ENCODE data around the gene APOBEC3C. TPM values are rescaled to one million over a fixed set of nuclear protein-coding genes. Genes with fewer than 3 reads are reported as not detected.

APOBEC3C gene
- polyA plus RNA-seq, 1 donor from 2014 or later: not detected

DNA sequence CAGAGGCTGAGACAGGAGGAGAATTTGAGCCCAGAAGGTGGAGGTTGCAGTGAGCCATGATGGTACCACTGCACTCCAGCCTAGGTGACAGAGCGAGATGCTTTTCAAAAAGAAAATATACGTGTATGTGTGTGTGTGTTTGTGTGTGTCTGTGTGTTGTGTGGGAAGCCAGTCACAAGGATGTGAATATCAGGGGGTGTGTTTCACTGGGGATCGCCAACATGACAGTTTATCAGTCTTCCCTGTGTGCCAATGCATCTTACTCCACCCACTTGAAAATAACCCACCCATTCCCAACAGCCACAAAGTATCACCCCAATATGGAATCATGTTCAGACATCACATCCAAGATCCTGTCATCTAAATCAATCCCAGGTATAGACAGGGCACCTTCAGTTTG lies 42.3 kb upstream of the APOBEC3C start:
- Histone ChIP-seq H3K9me3 (ENCODE audit: low read length) (no peaks in the 10 kb centered on the region), H3K9ac (ENCODE audit: low read length) (no peak overlapping the region), H3K9me2 (ENCODE audit: insufficient read depth, low read length) (no peaks in the 10 kb centered on the region), H3K27ac (ENCODE audit: low read length) (no peak overlapping the region), H3K27me3 (ENCODE audit: insufficient read depth, low read depth, low read length) (no peaks in the 10 kb centered on the region), H2AFZ (ENCODE audit: low read depth, low read length) (no peak overlapping the region), H3K4me3 (ENCODE audit: low read length) (no peak overlapping the region), H4K20me1 (ENCODE audit: insufficient read depth) (no peaks in the 10 kb centered on the region), H3K4me2 (ENCODE audit: low read length) (no peak overlapping the region), H3F3A (ENCODE audit: insufficient read depth, low read length, poor library complexity, severe bottlenecking) (no peaks in the 10 kb centered on the region), H3K36me3 (ENCODE audit: insufficient read depth, low read length) (no peaks in the 10 kb centered on the region), H3K79me2 (replicated peaks; ENCODE audit: insufficient read depth, low read length) (no peaks in the 10 kb centered on the region)
- TF ChIP-seq, protein P1, sequence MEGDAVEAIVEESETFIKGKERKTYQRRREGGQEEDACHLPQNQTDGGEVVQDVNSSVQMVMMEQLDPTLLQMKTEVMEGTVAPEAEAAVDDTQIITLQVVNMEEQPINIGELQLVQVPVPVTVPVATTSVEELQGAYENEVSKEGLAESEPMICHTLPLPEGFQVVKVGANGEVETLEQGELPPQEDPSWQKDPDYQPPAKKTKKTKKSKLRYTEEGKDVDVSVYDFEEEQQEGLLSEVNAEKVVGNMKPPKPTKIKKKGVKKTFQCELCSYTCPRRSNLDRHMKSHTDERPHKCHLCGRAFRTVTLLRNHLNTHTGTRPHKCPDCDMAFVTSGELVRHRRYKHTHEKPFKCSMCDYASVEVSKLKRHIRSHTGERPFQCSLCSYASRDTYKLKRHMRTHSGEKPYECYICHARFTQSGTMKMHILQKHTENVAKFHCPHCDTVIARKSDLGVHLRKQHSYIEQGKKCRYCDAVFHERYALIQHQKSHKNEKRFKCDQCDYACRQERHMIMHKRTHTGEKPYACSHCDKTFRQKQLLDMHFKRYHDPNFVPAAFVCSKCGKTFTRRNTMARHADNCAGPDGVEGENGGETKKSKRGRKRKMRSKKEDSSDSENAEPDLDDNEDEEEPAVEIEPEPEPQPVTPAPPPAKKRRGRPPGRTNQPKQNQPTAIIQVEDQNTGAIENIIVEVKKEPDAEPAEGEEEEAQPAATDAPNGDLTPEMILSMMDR (IDR thresholded peaks at IDR 0.05; ENCODE audit: poor library complexity, severe bottlenecking): no peak
- TF ChIP-seq EP300 (conservative IDR thresholded peaks at IDR 0.05; ENCODE audit: poor library complexity, severe bottlenecking): no peak
- no peak for TF ChIP-seq POLR2AphosphoS5 (IDR thresholded peaks at IDR 0.05)
- TF ChIP-seq, protein P2, sequence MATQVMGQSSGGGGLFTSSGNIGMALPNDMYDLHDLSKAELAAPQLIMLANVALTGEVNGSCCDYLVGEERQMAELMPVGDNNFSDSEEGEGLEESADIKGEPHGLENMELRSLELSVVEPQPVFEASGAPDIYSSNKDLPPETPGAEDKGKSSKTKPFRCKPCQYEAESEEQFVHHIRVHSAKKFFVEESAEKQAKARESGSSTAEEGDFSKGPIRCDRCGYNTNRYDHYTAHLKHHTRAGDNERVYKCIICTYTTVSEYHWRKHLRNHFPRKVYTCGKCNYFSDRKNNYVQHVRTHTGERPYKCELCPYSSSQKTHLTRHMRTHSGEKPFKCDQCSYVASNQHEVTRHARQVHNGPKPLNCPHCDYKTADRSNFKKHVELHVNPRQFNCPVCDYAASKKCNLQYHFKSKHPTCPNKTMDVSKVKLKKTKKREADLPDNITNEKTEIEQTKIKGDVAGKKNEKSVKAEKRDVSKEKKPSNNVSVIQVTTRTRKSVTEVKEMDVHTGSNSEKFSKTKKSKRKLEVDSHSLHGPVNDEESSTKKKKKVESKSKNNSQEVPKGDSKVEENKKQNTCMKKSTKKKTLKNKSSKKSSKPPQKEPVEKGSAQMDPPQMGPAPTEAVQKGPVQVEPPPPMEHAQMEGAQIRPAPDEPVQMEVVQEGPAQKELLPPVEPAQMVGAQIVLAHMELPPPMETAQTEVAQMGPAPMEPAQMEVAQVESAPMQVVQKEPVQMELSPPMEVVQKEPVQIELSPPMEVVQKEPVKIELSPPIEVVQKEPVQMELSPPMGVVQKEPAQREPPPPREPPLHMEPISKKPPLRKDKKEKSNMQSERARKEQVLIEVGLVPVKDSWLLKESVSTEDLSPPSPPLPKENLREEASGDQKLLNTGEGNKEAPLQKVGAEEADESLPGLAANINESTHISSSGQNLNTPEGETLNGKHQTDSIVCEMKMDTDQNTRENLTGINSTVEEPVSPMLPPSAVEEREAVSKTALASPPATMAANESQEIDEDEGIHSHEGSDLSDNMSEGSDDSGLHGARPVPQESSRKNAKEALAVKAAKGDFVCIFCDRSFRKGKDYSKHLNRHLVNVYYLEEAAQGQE (IDR thresholded peaks at IDR 0.05; ENCODE audit: borderline replicate concordance): no peak
- TF ChIP-seq MXI1 (conservative IDR thresholded peaks at IDR 0.05; ENCODE audit: poor library complexity, severe bottlenecking): no peak
- no peak for TF ChIP-seq TAF1 (IDR thresholded peaks at IDR 0.05; ENCODE audit: low read depth)
- no peak for TF ChIP-seq RAD21 (conservative IDR thresholded peaks at IDR 0.05)
- TF ChIP-seq EZH2 (IDR thresholded peaks at IDR 0.05; ENCODE audit: borderline replicate concordance, insufficient read depth, low read length, poor library complexity, severe bottlenecking): no peak
- TF ChIP-seq SMC3 (conservative IDR thresholded peaks at IDR 0.05; ENCODE audit: poor library complexity): no peak

GRCh38 chr22:38972558-38972957 lies 41.5 kb upstream of the APOBEC3C start:
- Histone ChIP-seq H3F3A (ENCODE audit: insufficient read depth, low read length, poor library complexity, severe bottlenecking) (no peaks in the 10 kb centered on the region), H3K9me2 (ENCODE audit: insufficient read depth, low read length) (no peaks in the 10 kb centered on the region), H3K27ac (ENCODE audit: low read length) (no peak overlapping the region), H2AFZ (ENCODE audit: low read depth, low read length) (no peak overlapping the region), H3K9ac (ENCODE audit: low read length) (no peak overlapping the region), H3K79me2 (replicated peaks; ENCODE audit: insufficient read depth, low read length) (no peaks in the 10 kb centered on the region), H3K36me3 (ENCODE audit: insufficient read depth, low read length) (no peaks in the 10 kb centered on the region), H3K9me3 (ENCODE audit: low read length) (no peaks in the 10 kb centered on the region), H3K4me3 (ENCODE audit: low read length) (no peak overlapping the region), H3K4me2 (ENCODE audit: low read length) (no peak overlapping the region), H4K20me1 (ENCODE audit: insufficient read depth) (no peaks in the 10 kb centered on the region), H3K27me3 (ENCODE audit: insufficient read depth, low read depth, low read length) (no peaks in the 10 kb centered on the region)
- no peak for TF ChIP-seq MXI1 (conservative IDR thresholded peaks at IDR 0.05; ENCODE audit: poor library complexity, severe bottlenecking)

All from neural cell (in vitro differentiated cells).